Activated T-helper 1 cell treated with anti-CD3 and anti-CD28 coated beads, Interleukin-2, amount 50 U/mL, for 16 hours (primary cell): ENCODE measurements around the gene SLC9C2.
"Not testable (repeated sequence)": the region's sequence is repeated elsewhere in the genome, so short reads cannot be mapped to it uniquely, and the experiment has no call there.

Source experiments
- DNase-seq, 2 donors: peaks; one replicate each; pipeline ENCODE4 v3.0.0-alpha.2; 2020; ENCODE audit warnings: low read depth in 1 of 2, low spot score in 1 of 2

The SLC9C2 gene

GRCh38 chr1:173580658-173581057, 22.2 kb downstream of the SLC9C2 start:
- no peak for DNase-seq

GRCh38 chr1:173580071-173580470, 22.8 kb downstream of the SLC9C2 start:
- no peak for DNase-seq

- no peak for DNase-seq
These were observed 29.3 kb downstream of the SLC9C2 start for GRCh38 chr1:173573596-173573995.

- DNase-seq, result no peak
These were observed 30.5 kb downstream of the SLC9C2 start for GRCh38 chr1:173572201-173572873.

GRCh38 chr1:173570370-173571007, 32.4 kb downstream of the SLC9C2 start:
- DNase-seq, result no peak

- no peak for DNase-seq
These were observed 34.4 kb downstream of the SLC9C2 start for GRCh38 chr1:173568483-173568882.

- not testable (repeated sequence) for DNase-seq
These were observed 39.0 kb downstream of the SLC9C2 start for GRCh38 chr1:173563846-173564245.

GRCh38 chr1:173562813-173563212, 40.1 kb downstream of the SLC9C2 start:
- no peak for DNase-seq

- no peak for DNase-seq
These were observed 41.6 kb downstream of the SLC9C2 start for GRCh38 chr1:173561263-173561662.

GRCh38 chr1:173560285-173560880, 42.5 kb downstream of the SLC9C2 start:
- no peak for DNase-seq

- no peak for DNase-seq
These were observed 47.1 kb downstream of the SLC9C2 start for GRCh38 chr1:173555651-173556305.

GRCh38 chr1:173554541-173555250, 48.2 kb downstream of the SLC9C2 start:
- DNase-seq, result no peak

GRCh38 chr1:173554089-173554488, 48.8 kb downstream of the SLC9C2 start:
- no peak for DNase-seq

- DNase-seq, result no peak
These were observed 49.6 kb downstream of the SLC9C2 start for GRCh38 chr1:173553312-173553711.

- DNase-seq, result no peak
These were observed 51.2 kb downstream of the SLC9C2 start for GRCh38 chr1:173551699-173552098.

GRCh38 chr1:173549813-173550212, 53.1 kb downstream of the SLC9C2 start:
- no peak for DNase-seq

GRCh38 chr1:173545688-173546087, 57.2 kb downstream of the SLC9C2 start:
- DNase-seq, result no peak

GRCh38 chr1:173536223-173536622, 66.6 kb downstream of the SLC9C2 start:
- no peak for DNase-seq

- no peak for DNase-seq
These were observed 70.6 kb downstream of the SLC9C2 start for GRCh38 chr1:173532237-173532636.

GRCh38 chr1:173530795-173531693, 71.8 kb downstream of the SLC9C2 start:
- DNase-seq, result no peak
